ENCODE results near the gene MTMR12.
A peak's percentile ranks its signal among the peaks of the same experiment; 100 is the strongest.
"Not testable (repeated sequence)": the region's sequence is repeated elsewhere in the genome, so short reads cannot be mapped to it uniquely, and the experiment has no call there.

Gene MTMR12

GRCh38 chr5:32298059-32298415, 14.7 kb downstream of the MTMR12 start:
- DNase-seq (ENCODE audit: low spot score in 2 of 2) (no peak), ATAC-seq (ENCODE audit: low read depth) (peak; percentile 80)
- Mint-ChIP-seq H3K27ac (peak overlapping the region; percentile 51), H3K4me3 (no peak overlapping the region), H3K27me3 (no peaks in the 10 kb centered on the region), H3K4me1 (peaks cover 32% of the 10 kb centered on the region), H3K36me3 (peaks cover 25% of the 10 kb centered on the region), H3K9me3 (no peaks in the 10 kb centered on the region)

GRCh38 chr5:32297181-32298058, 15.3 kb downstream of the MTMR12 start:
- no peak overlapping the region for H3K4me3 Mint-ChIP-seq
- H3K27ac Mint-ChIP-seq = peak overlapping the region; percentile 51
- peaks cover 28% of the 10 kb centered on the region for H3K36me3 Mint-ChIP-seq
- no peak for ATAC-seq (ENCODE audit: low read depth)
- no peaks in the 10 kb centered on the region for H3K27me3 Mint-ChIP-seq
- H3K9me3 Mint-ChIP-seq = no peaks in the 10 kb centered on the region
- no peak for DNase-seq (ENCODE audit: low spot score in 2 of 2)
- peaks cover 36% of the 10 kb centered on the region for H3K4me1 Mint-ChIP-seq

- Mint-ChIP-seq H3K36me3 (peaks cover 28% of the 10 kb centered on the region), H3K4me1 (peaks cover 40% of the 10 kb centered on the region)
- not testable (repeated sequence) for H3K9me3 Mint-ChIP-seq; DNase-seq (ENCODE audit: low spot score in 2 of 2); H3K27ac Mint-ChIP-seq; ATAC-seq (ENCODE audit: low read depth); H3K27me3 Mint-ChIP-seq; H3K4me3 Mint-ChIP-seq
These were observed 16.6 kb downstream of the MTMR12 start for GRCh38 chr5:32295966-32296772.

- Mint-ChIP-seq H3K9me3 (no peaks in the 10 kb centered on the region), H3K27ac (peak overlapping the region; percentile 92), H3K4me3 (no peak overlapping the region), H3K27me3 (no peaks in the 10 kb centered on the region), H3K4me1 (peaks cover 42% of the 10 kb centered on the region), H3K36me3 (peaks cover 20% of the 10 kb centered on the region)
- no peak for DNase-seq (ENCODE audit: low spot score in 2 of 2)
- ATAC-seq (ENCODE audit: low read depth) = no peak
These were observed 21.1 kb downstream of the MTMR12 start for GRCh38 chr5:32291591-32291990.

GRCh38 chr5:32290922-32291321, 21.8 kb downstream of the MTMR12 start:
- Mint-ChIP-seq H3K36me3 (peaks cover 18% of the 10 kb centered on the region), H3K4me3 (peak overlapping the region; percentile 63), H3K4me1 (peaks cover 42% of the 10 kb centered on the region), H3K27ac (peak overlapping the region; percentile 92), H3K27me3 (no peaks in the 10 kb centered on the region), H3K9me3 (no peaks in the 10 kb centered on the region)
- peak; percentile 48 to 63 for DNase-seq (ENCODE audit: low spot score in 2 of 2)
- peak; percentile 99 for ATAC-seq (ENCODE audit: low read depth)

- Mint-ChIP-seq H3K27ac (peak overlapping the region; percentile 92), H3K4me1 (peaks cover 42% of the 10 kb centered on the region), H3K36me3 (peaks cover 18% of the 10 kb centered on the region)
- not testable (repeated sequence) for ATAC-seq (ENCODE audit: low read depth); H3K9me3 Mint-ChIP-seq; H3K27me3 Mint-ChIP-seq; DNase-seq (ENCODE audit: low spot score in 2 of 2); H3K4me3 Mint-ChIP-seq
These were observed 22.2 kb downstream of the MTMR12 start for GRCh38 chr5:32290501-32290900.

GRCh38 chr5:32289986-32290385, 22.8 kb downstream of the MTMR12 start:
- H3K9me3 Mint-ChIP-seq = not testable (repeated sequence)

GRCh38 chr5:32288135-32288534, 24.6 kb downstream of the MTMR12 start:
- not testable (repeated sequence) for H3K36me3 Mint-ChIP-seq; H3K27me3 Mint-ChIP-seq; DNase-seq (ENCODE audit: low spot score in 2 of 2); H3K4me3 Mint-ChIP-seq; ATAC-seq (ENCODE audit: low read depth); H3K9me3 Mint-ChIP-seq
- peaks cover 39% of the 10 kb centered on the region for H3K4me1 Mint-ChIP-seq
- peak overlapping the region; percentile 92 for H3K27ac Mint-ChIP-seq

More at GRCh38 chr5:32289986-32290385, 22.8 kb downstream of the MTMR12 start:
- peaks cover 15% of the 10 kb centered on the region for H3K36me3 Mint-ChIP-seq
- not testable (repeated sequence) for H3K27me3 Mint-ChIP-seq; DNase-seq (ENCODE audit: low spot score in 2 of 2); ATAC-seq (ENCODE audit: low read depth); H3K4me3 Mint-ChIP-seq
- peak overlapping the region; percentile 92 for H3K27ac Mint-ChIP-seq
- H3K4me1 Mint-ChIP-seq = peaks cover 42% of the 10 kb centered on the region

- not testable (repeated sequence) for H3K36me3 Mint-ChIP-seq; H3K27me3 Mint-ChIP-seq; H3K9me3 Mint-ChIP-seq; DNase-seq (ENCODE audit: low spot score in 2 of 2); ATAC-seq (ENCODE audit: low read depth); H3K4me3 Mint-ChIP-seq
- peaks cover 33% of the 10 kb centered on the region for H3K4me1 Mint-ChIP-seq
- H3K27ac Mint-ChIP-seq = peak overlapping the region; percentile 92
These were observed 25.2 kb downstream of the MTMR12 start for GRCh38 chr5:32287525-32287924.

- H3K4me1 Mint-ChIP-seq = peaks cover 25% of the 10 kb centered on the region
- DNase-seq (ENCODE audit: low spot score in 2 of 2) (no peak), ATAC-seq (ENCODE audit: low read depth) (no peak)
- no peaks in the 10 kb centered on the region for H3K9me3 Mint-ChIP-seq
- H3K36me3 Mint-ChIP-seq = peaks cover 3% of the 10 kb centered on the region
- H3K27me3 Mint-ChIP-seq = no peaks in the 10 kb centered on the region
- no peak overlapping the region for H3K27ac Mint-ChIP-seq
- no peak overlapping the region for H3K4me3 Mint-ChIP-seq
These were observed 27.1 kb downstream of the MTMR12 start for GRCh38 chr5:32285510-32286138.

- no peak overlapping the region for H3K27ac Mint-ChIP-seq
- no peaks in the 10 kb centered on the region for H3K27me3 Mint-ChIP-seq
- H3K36me3 Mint-ChIP-seq = peaks cover 4% of the 10 kb centered on the region
- ATAC-seq (ENCODE audit: low read depth) (no peak), DNase-seq (ENCODE audit: low spot score in 2 of 2) (no peak)
- H3K4me3 Mint-ChIP-seq = no peak overlapping the region
- H3K4me1 Mint-ChIP-seq = peaks cover 22% of the 10 kb centered on the region
- H3K9me3 Mint-ChIP-seq = no peaks in the 10 kb centered on the region
These were observed 29.0 kb downstream of the MTMR12 start for GRCh38 chr5:32283539-32284377.

GRCh38 chr5:32283061-32283460, 29.7 kb downstream of the MTMR12 start:
- Mint-ChIP-seq H3K27ac (no peak overlapping the region), H3K36me3 (peaks cover 4% of the 10 kb centered on the region), H3K4me3 (no peak overlapping the region), H3K9me3 (no peaks in the 10 kb centered on the region), H3K4me1 (peaks cover 18% of the 10 kb centered on the region), H3K27me3 (no peaks in the 10 kb centered on the region)
- no peak for ATAC-seq (ENCODE audit: low read depth)
- DNase-seq (ENCODE audit: low spot score in 2 of 2) = no peak

- Mint-ChIP-seq H3K9me3 (no peaks in the 10 kb centered on the region), H3K4me3 (no peak overlapping the region), H3K36me3 (peaks cover 4% of the 10 kb centered on the region), H3K4me1 (peaks cover 19% of the 10 kb centered on the region), H3K27me3 (no peaks in the 10 kb centered on the region), H3K27ac (peak overlapping the region; percentile 32)
- no peak for ATAC-seq (ENCODE audit: low read depth)
- DNase-seq (ENCODE audit: low spot score in 2 of 2) = no peak
These were observed 30.1 kb downstream of the MTMR12 start for GRCh38 chr5:32282633-32283032.
